Measurements from ENCODE around the gene CUTA. TPM values are rescaled to one million over a fixed set of nuclear protein-coding genes. Genes with fewer than 3 reads are reported as not detected.

The CUTA gene
- total and polyA plus RNA-seq, 2 of the 13 experiments (the other 11 are each of a cell fraction or from before 2014, with no cell fraction given) = 170 to 180 TPM

- TF ChIP-seq SIX4 (CRISPR knock-in tag; IDR thresholded peaks at IDR 0.05) (peak; percentile 90; the same call in 1 of the 2 replicates), TFAP4 (IDR thresholded peaks at IDR 0.05; ENCODE audit: borderline replicate concordance, low read depth) (no peak; the same call in 1 of the 2 replicates), ZNF574 (CRISPR knock-in tag; IDR thresholded peaks at IDR 0.05) (peak; percentile 80), ZFP90 (CRISPR knock-in tag; IDR thresholded peaks at IDR 0.05; ENCODE audit: borderline replicate concordance) (peak; percentile 78; the same call in 1 of the 2 replicates), SALL1 (CRISPR knock-in tag; IDR thresholded peaks at IDR 0.05) (peak; percentile 92), PAX8 (CRISPR knock-in tag; IDR thresholded peaks at IDR 0.05; ENCODE audit: borderline replicate concordance) (peak; percentile 95), ISL2 (CRISPR knock-in tag; IDR thresholded peaks at IDR 0.05) (peak; percentile 71; the same call in 1 of the 2 replicates), CSRNP1 (CRISPR knock-in tag; IDR thresholded peaks at IDR 0.05) (peak; percentile 73; the same call in 1 of the 2 replicates), ZNF609 (CRISPR knock-in tag; IDR thresholded peaks at IDR 0.05; ENCODE audit: borderline replicate concordance) (0 out of 2 replicates have a peak, but pooled peaks have one; percentile 28), CREM (IDR thresholded peaks at IDR 0.05) (peak; percentile 89), CREM (CRISPR knock-in tag; IDR thresholded peaks at IDR 0.05) (no peak), ZNF143 (CRISPR knock-in tag; IDR thresholded peaks at IDR 0.05) (peak; percentile 53), AHR (CRISPR knock-in tag; IDR thresholded peaks at IDR 0.05) (peak; percentile 70; the same call in 1 of the 2 replicates), ZNF343 (CRISPR knock-in tag; IDR thresholded peaks at IDR 0.05) (peak; percentile 78), PBX3 (CRISPR knock-in tag; IDR thresholded peaks at IDR 0.05; ENCODE audit: borderline replicate concordance) (no peak), ZNF563 (CRISPR knock-in tag; IDR thresholded peaks at IDR 0.05) (peak; percentile 86), ETV6 (CRISPR knock-in tag; conservative IDR thresholded peaks at IDR 0.05) (0 out of 2 replicates have a peak, but pooled peaks have one; percentile 24)
Measured at GRCh38 chr6:33417903-33418689, at the start of gene CUTA (continued).

All from HepG2 (cell line).